IPS DF 19.7 (cell line): ENCODE measurements around the gene ARID3A.
"Not testable (repeated sequence)": the region's sequence is repeated elsewhere in the genome, so short reads cannot be mapped to it uniquely, and the experiment has no call there.

Source experiments
- DNase-seq: peaks from one replicate; pipeline ENCODE4 v3.0.0-alpha.2; 2013; ENCODE audit warnings: low read depth, low spot score

The ARID3A gene, protein sequence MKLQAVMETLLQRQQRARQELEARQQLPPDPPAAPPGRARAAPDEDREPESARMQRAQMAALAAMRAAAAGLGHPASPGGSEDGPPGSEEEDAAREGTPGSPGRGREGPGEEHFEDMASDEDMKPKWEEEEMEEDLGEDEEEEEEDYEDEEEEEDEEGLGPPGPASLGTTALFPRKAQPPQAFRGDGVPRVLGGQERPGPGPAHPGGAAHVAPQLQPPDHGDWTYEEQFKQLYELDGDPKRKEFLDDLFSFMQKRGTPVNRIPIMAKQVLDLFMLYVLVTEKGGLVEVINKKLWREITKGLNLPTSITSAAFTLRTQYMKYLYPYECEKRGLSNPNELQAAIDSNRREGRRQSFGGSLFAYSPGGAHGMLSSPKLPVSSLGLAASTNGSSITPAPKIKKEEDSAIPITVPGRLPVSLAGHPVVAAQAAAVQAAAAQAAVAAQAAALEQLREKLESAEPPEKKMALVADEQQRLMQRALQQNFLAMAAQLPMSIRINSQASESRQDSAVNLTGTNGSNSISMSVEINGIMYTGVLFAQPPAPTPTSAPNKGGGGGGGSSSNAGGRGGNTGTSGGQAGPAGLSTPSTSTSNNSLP

DNA sequence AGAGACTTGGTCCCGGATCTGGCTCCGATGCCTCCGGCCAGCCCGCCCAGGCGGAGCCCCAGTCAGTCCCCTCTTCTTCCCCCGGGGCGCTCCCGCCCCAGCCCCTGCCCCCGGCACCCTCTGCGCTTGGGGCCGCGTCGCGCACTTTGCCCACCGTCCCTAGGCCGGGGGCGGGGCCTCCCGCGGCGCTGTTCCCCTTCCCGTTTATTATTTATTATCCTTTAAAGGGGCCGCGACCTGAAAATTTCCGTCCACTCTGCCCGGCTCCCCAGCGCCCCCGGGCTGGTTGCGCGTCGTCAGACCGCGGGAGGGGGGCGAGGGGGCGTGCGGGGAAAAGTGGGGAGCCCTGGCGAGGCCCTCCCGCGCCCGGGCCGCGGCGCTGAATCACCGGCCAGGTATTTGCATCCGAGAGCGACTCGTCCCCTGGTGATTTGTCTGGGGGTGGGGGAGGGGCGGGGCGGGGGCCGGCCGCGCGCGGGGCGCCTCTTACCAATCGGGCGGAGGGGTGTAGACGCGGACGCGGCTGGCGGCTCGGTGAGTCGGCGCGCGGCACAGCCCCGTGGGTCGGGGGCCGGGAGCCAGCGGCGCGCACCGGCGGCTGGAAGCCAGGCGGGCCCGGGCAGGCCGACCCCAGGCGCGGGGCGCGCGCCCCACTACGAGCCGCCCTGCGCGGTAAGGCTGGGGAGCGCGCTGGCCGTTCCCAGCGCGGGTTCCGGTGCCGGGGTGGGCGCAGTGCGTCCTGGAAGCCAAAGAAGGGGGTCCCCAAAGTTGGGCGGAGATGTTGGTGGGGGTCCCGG lies at the start of gene ARID3A:
Gene ARID3A (plus strand): TSS at position 510 of the 797 bp plus-strand sequence. CDS start 3,494 bp downstream, outside the sequence.
- no peak for DNase-seq

DNA sequence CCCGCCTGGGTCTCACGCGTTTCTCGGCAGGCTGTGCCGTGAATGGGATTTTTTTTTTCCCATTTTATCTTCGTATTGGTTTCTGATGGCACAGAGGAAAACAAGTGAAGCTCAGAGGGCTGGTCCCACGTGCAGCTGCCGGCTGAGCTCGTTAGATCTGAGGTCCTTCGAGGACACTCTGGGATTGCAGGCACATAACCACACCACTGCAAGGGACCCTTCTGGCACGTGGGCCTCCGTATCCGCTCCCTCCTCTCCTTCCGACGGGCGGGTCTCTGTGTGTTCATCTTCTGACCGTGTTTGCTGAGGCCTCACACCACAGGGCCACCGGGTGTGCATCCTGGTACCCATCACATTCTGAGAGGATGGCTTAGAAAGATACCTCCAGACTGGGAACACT lies 49.7 kb upstream of the ARID3A start:
- no peak for DNase-seq

- DNase-seq = no peak
These were observed 49.0 kb upstream of the ARID3A start for GRCh38 chr19:876780-877314.

- DNase-seq = not testable (repeated sequence)
These were observed 47.7 kb upstream of the ARID3A start for GRCh38 chr19:877992-878660.

DNA sequence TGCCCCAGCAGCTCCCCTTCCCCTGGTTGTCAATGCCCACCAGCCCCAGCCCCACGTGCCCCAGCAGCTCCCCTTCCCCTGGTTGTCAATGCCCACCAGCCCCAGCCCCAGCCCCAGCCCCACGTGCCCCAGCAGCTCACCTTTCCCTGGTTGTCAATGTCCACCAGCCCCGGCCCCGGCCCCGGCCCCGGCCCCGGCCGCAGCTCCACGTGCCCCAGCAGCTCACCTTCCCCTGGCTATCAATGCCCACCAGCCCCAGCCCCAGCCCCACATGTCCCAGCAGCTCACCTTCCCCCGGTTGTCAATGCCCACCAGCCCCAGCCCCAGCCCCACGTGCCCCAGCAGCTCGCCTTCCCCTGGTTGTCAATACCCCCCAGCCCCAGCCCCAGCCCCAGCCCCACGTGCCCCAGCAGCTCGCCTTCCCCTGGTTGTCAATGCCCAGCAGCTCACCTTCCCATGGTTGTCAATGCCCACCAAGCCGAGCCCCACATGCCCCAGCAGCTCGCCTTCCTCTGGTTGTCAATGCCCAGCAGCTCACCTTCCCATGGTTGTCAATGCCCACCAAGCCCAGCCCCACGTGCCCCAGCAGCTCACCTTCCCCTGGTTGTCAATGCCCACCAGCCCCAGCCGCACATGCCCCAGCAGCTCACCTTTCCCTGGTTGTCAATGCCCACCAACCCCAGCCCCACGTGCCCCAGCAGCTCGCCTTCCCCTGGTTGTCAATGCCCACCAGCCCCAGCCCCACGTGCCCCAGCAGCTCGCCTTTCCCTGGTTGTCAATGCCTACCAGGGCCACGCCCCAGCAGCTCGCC lies 46.9 kb upstream of the ARID3A start:
- DNase-seq = not testable (repeated sequence)

DNA sequence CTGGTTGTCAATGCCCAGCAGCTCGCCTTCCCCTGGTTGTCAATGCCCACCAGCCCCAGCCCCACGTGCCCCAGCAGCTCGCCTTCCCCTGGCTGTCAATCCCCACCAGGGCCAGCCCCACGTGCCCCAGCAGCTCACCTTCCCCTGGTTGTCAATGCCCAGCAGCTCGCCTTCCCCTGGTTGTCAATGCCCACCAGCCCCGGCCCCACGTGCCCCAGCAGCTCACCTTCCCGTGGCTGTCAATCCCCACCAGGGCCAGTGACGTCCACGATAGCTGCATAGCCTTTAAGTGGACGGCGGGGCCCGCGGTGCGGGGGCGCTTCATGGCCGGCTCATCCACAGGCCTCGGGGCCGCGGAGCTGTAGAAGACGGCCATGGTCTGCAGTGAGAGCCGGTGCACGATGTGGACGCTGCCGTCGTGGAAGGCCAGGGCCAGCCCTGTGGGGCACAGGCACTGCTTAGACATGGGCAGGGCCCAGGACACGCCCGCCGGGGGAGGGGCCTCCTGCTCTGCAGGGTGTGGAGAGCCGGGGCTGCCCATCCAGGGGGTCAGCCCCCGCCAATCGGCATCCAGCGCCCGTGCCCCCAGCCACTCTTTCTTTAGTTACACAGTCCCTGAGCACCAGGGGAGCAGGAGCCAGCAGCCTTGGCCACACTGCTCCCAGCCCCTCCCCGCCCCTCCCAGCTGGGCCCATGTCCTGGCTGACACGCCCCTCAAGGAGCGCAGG lies 46.0 kb upstream of the ARID3A start:
- DNase-seq = no peak

- no peak for DNase-seq
These were observed 44.3 kb upstream of the ARID3A start for GRCh38 chr19:881385-882071.

DNA sequence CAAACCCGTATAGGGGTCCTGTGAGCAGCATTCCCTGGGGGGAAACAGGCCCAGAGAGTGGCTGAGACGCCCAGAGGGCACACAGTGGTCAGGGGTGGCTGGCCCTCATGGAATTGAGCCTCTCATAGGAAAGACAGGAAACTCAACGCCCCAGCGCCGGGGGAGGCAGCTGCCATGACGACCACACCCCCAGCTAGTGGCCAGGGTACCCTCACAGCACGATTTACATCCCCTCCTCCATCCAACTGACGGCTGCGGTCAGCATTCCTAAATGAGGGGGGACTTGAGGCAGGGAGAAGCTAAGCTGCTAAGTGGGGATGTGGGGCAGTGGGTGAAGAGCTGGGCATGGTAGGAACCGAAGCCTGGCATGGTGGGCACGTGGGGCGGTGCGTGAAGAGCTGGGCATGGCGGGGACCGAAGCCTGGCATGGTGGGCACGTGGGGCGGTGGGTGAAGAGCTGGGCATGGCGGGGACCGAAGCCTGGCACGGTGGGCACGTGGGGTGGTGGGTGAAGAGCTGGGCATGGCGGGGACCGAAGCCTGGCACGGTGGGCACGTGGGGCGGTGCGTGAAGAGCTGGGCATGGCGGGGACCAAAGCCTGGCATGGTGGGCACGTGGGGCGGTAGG lies 42.9 kb upstream of the ARID3A start:
- no peak for DNase-seq

GRCh38 chr19:883661-884211 lies 42.1 kb upstream of the ARID3A start:
- DNase-seq = no peak

DNA sequence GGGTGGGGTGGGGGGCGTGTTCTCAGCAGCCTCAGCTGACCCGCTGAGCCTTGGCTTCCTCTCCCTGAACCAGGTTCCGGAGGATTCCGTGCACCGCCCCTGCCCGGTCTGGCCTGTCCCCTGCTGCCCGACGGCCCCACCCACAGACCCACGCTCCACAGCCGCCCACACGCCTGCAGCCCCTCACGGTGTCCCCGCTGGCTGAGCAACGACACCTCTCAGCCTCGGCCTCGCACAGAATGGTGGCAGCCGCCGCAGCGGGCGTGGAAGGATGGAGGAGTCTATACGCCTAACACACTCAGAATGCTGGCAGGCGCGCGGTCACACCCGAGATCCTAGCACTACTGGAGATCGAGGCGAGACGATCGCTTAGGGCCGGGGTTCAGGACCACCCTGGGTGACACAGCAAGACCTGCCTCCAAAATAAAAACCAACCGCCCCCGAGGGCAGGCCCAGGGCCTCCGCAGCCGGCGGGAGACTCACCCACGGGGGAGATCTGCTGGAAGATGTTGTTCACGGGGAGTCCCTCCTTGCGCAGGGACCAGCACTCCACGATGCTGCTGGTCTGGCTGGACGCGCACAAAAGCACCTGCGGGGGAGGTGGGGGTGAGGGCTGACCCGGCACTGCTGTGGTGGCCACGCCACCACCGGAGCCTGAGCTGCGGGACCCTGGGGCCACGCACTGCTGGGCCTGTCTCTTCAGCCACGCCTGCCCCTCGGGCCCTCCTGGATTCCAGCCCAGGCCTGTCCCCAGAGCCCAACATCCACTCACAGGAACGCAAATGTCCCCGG lies 41.2 kb upstream of the ARID3A start:
- no peak for DNase-seq

GRCh38 chr19:885536-886224 lies 40.2 kb upstream of the ARID3A start:
- DNase-seq = no peak

GRCh38 chr19:887072-887471 lies 38.8 kb upstream of the ARID3A start:
- no peak for DNase-seq

DNA sequence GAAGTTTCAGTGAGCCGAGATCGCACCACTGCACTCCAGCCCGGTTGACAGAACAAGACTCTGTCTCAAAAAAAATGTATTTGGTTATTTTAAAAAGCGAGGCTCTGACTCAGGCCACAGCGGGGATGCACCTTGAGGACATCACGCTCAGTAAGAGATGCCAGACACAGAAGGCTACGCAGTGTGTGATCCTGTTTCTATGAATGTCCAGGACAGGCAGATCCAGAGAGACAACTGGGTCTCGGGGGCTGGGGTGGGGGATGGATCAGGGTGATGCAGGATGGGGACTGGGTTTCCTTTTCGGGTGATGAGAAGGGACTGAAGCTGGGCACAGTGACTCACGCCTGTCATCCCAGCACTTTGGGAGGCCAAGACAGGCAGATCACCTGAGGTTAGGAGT lies 38.2 kb upstream of the ARID3A start:
- no peak for DNase-seq

DNA sequence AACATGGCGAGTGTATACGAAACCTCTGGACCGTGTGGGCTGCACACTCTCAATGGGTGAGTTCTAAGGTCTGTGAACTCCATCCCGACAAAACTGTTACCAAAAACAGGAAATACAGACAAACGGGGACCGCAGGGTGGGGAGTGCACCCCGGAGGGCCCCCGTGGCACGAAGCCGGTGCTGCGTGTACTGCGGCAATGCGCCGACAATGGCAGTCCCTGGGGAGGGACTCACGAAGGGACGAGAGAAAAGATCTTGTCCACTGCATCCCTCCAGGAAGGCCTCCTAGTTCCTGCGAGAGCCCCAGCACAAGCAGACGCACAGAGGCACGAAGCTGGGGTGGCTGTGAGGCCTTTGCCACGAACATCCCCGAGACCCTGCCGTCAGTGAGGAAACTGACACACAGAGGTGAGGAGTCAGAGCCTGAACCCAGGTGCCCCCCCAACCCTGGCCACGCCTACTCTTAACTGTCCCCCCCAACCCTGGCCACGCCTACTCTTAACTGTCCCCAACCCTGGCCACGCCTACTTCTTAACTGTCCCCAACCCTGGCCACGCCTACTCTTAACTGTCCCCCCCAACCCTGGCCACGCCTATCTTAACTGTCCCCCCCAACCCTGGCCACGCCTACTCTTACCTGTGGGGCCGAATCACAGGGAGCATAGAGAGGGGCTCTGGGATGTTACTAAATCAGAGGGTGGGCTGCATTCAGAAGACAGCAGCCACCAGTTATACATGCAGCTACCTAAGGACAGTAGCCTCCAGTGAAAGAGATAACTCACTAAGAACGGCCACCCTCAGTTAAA lies 37.1 kb upstream of the ARID3A start:
- no peak for DNase-seq

GRCh38 chr19:889662-890295 lies 36.1 kb upstream of the ARID3A start:
- DNase-seq = no peak

GRCh38 chr19:890831-891230 lies 35.0 kb upstream of the ARID3A start:
- DNase-seq = no peak
